Measurements from ENCODE around the gene NRARP.
A peak's percentile ranks its signal among the peaks of the same experiment; 100 is the strongest.

NRARP gene

DNA sequence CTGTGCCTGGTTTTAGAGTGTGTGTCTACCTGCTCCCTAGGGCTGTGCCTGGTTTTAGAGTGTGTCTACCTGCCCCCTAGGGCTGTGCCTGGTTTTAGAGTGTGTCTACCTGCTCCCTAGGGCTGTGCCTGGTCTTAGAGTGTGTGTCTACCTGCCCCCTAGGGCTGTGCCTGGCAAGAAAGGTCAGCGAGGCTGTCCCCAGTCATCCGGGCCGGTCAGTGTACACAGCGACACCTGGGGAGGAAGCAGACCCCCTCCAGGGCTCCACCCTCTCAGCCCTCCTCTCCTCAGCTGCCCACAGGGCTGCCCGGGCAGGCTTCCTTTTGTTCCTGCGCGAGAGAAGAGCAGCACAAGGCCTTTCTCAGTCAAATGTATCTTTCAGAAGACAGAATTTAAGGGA lies 4.1 kb downstream of the NRARP start:
- no peak for DNase-seq

DNA sequence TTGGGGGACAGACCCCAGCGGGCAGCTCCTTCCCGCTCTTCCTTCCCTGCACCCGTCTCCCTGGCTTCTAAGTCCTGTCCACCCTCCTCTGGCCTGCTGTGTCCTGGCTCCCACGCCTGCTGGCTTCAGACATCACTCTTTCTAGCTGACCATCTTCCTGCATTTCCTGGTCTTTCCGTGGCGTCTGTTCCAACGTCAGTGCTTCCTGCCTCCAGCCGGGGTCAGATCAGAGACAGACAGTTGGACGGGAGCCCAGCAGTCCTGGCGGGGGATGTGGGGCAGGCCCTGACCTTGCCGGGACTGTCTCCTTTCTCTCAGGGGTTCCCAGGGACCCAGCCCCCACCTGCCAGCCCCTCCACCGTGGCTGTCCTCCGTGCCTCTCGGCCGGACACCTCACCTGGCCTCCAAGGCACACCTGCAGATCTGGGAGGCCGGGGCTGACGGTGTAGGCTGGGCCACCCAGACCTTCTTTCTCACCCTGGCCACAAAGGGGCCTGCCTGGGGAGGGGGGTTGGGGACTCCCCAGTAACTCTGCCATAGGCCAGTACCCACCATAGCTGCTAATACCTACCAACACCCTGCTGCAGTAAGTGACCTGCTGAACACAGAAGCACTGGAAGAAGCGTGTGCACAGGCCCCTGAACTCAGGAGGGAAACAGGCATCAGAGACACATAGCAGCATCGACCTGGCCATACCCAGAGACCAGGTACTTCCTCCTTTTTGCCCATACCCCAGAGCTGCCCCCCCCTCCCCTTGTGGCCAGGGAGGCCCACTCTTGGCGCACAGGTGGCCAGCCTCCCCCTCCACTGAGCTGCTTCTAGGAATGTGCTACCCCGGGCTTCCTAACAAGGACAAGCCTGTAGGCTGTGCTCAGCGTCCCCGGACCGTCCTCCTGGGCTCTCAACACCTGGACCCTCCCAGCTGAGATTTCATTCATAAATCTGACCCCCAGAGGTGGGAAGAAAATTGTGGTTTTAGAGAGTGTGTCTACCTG lies 5.1 kb downstream of the NRARP start:
- peak; percentile 10 for DNase-seq

GRCh38 chr9:137295849-137296669 lies 6.0 kb downstream of the NRARP start:
- peak; percentile 73 for DNase-seq

DNA sequence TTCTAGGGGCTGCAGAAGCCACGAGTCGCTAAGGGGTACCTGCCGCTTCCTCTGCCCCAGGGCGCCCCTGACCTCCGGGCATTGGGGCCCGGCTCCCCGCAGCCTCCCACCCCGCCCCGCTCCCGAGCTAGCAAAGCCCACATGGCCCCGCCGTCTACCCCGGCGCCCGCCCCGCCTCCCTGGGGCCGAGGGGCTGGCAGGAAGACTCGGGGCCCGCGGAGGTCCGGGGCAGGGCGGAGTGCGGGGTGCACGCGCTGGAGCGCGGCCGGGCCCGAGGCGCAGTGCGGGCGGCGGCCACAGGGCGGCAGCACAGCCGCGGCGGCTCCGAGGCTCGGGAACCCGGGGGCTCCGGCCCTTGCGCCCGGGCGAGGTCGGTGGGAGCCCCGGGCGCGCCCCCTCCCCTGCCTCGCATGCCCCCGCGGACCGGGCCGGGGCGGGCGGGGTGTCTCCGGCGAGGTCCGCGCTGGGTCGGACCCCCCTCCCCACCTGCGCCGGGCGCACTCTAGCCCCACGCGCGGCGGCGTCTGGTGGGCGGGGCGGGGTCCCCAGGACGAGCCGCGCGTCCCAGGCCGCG lies 6.7 kb downstream of the NRARP start:
- peak; percentile 44 for DNase-seq

DNA sequence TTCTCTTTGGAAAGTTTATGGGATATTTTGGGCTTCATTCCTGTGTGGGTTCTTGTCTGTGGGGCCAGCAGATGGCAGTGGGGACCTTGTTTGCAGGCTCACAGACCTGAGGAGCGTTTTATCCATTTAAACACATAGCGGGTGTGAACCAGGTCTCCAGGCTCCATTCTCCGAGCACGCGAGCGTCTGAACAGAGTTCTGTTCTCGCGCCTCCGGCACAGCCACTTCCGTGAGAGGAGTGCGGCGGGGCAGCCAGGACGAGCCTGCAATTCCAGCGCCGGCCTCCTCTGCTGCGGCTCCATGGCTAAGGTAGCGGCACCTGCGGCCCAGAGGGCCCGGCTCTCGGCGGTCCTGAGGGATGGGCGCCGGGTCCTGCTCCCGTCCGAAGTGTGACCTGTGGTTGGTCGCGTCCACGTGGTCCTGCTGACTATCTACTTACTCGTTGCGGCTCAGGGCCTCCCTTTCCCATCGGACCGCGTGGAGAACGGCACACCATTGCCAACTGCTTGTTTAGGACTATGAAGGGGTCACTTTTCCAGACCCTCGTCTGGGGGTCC lies 7.3 kb downstream of the NRARP start:
- peak; percentile 67 for DNase-seq

DNA sequence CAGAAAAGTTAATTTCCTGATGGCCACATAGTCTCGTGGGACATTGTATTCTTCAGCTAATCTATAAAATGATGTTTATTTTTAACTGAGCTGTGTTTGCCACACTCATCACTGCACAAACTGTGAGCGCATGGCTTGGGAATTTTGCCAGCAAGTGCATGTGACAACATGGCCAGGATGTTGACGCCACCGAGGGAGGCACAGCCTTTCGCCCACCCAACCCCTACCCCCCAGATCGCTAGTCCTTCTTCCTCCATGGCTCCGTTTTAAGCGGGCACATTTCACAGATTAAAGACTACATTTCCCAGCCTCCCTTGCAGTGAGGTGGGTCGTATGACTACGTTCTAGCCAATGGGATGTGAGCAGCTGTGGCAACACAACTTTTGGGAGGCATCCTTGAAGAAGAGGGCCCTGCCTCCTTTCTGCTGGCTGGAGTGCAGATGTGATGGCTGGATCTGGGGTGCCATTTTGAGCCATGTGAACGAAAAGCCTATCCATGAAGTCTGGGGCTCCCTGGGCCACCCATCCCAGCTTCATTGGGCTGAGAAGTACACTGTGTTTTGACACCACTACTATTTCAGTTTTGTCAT lies 7.9 kb downstream of the NRARP start:
- DNase-seq = peak; percentile 46

DNA sequence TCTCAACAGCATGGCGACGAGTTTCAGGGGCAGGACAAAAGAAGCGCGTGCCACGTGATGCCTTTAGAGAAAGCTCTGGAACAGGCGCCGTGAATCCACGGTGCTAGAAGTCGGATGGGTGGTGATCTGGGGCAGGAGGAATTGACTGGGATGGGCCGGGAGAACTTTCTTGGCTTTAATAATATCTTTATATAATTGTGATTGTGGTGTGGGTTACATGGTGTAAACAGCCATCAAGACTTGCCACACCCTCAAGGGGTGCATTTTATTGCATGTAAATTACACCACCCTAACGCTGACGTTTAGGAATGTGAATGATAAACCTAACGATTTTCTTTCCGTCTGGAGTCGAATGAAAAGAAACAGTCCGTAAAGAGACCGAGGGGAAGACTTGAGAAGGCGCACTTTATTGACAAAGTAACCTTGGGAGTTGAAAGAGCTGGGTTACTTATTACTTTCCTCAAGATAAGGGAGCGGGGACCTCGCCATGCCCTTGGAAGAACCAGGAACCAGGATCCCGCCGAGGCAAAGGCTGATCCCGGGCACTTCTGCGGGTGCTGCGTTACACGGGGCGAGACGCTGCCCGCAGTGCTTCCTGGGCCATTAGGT lies 8.5 kb downstream of the NRARP start:
- DNase-seq = no peak

- no peak for DNase-seq
These were observed 9.0 kb downstream of the NRARP start for GRCh38 chr9:137293094-137293481.

- DNase-seq = no peak
These were observed 15.1 kb downstream of the NRARP start for GRCh38 chr9:137286975-137287383.

GRCh38 chr9:137281345-137282116 lies 20.5 kb downstream of the NRARP start:
- no peak for DNase-seq

DNA sequence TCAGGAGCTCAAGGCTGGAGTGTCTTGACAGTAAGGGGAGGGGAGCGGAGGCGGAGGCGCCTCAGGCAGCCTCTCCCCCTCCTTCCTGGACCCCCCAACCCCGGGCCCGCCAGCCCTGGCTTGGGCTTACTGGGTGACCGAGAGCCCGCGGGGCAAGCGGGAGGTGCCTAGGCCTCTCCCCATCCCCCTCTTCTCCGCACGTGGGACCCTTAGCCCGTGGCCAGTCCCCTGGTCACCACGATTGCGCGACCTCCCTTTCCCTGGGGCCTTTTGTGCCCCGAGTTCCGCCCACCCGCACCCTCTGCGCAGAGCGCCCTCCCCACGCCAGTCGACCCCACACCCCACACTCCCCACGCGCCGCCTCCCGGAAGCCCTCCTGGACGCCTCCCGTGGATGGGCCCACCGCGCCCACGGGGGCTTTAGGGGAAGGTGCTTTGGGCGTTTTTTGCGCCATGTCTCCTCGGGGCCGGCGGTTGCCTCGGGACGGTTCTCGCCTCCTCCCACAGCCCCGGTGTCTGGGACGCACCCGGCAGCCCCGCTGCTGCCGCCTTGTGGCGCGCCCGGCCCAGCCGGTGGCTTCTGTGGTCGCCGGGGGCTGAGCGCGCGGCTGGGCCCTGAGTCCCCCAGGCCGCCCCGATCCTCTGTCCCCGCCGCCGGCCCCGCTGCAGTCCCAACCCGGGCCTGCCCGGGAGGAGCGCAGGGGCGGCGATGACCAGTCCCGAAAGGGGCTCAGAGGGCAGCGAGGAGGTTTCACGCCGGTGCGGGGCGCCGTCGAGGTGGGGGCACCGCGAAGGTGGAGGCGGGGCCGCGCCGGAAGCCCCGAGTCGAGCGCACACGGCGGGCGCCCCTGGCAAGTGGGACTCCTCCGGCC lies 21.4 kb downstream of the NRARP start:
- peak; percentile 69 for DNase-seq

DNA sequence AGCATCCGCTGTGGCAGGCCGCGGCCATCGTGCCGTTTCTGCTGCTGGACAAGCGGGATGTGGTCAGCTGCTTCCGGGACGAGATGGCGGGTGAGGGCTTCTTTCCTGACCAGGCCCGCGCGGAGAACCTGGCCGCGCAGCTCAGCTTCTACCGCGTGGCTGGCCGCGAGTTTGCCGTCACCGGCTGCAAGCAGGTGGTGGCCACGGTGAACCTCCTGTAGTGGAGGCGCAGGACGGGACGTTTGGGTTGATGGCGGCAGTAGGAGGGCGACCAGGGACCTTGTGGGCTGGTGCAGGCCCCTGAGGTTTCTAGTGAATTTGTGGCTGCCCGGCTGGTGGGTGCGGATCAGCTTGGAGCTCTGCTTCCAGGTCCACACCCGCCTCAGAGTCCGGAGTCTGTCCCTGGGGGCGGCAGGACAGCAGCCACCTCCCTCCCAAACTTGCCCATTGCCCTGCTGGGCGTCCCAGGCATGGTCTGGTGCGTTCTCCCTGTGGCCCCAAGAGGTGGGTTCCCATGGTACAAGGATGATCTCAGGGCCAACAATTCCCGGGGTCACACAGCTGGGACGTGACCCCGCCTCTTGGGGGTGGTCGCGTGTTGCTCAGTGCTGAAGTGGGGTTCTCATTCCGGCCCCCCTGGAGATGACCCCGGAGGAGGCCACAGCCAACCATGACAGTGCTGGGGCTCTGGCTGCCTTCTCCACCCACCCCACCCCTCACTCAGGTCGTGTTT lies 22.2 kb downstream of the NRARP start:
- DNase-seq = no peak

- peak; percentile 31 for DNase-seq
These were observed 23.1 kb downstream of the NRARP start for GRCh38 chr9:137278721-137279711.

DNA sequence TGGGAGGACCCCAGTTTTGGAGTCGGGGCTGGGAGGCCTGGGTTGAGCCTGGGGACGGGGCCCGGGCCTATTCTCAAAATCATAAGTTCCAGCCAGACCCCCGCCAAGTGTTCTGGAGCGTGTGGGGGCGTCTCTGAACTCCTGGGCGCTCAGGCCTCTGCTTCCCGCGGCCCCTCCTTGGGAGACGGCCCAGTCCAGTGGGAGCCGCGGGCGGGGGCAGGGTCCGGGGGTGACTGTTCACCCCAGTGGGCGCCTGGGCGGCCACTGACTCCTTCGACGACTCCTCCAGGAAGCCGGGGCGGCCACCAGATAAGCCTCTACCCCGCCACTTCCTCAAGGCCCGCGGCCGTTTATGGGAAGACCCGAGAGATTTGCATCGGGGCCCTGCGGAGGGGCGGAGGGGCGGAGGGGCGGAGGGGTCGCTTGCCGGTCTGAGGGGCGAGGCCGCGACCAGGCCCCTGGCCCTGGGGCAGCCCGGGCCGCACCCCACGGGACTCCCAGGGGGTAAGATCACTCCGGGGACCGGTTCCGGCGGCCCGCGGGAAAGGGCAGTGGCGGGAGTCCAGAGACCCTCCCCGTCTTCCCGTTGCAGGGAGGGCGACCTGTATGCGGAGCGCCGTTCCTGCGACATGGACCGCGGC lies 23.9 kb downstream of the NRARP start:
- DNase-seq = peak; percentile 29

- peak; percentile 50 for DNase-seq
These were observed 24.6 kb downstream of the NRARP start, which contains the start of gene TOR4A for GRCh38 chr9:137277329-137278041. TSS of gene TOR4A (plus strand) at chr9:137277726. CDS start at chr9:137278690, 964 bp downstream.

GRCh38 chr9:137276473-137277328 lies 25.4 kb downstream of the NRARP start:
- no peak for DNase-seq

Measured in retina (tissue), 1 donor.